HG03159 (cell line): ENCODE measurements around the gene TGFBR3L.
"Not testable (repeated sequence)": the region's sequence is repeated elsewhere in the genome, so short reads cannot be mapped to it uniquely, and the experiment has no call there.

Experiments used
- ATAC-seq: cut with Tn5 transposase; IDR thresholded peaks from one replicate; pipeline ENCODE4 v1.9.1; 2021; ENCODE audit warnings: mild to moderate bottlenecking, moderate library complexity; ENCODE audit not compliant: unreplicated experiment

TGFBR3L gene

GRCh38 chr19:7926727-7927604 is 12.3 kb downstream of the TGFBR3L start:
- ATAC-seq: no peak

GRCh38 chr19:7927605-7928333 is 13.1 kb downstream of the TGFBR3L start:
- no peak for ATAC-seq

GRCh38 chr19:7928334-7928706 is 13.7 kb downstream of the TGFBR3L start:
- ATAC-seq: no peak

- no peak for ATAC-seq
Measured at GRCh38 chr19:7928741-7929701, 14.4 kb downstream of the TGFBR3L start.

GRCh38 chr19:7930030-7930429 is 15.4 kb downstream of the TGFBR3L start:
- not testable (repeated sequence) for ATAC-seq

- no peak for ATAC-seq
Measured at GRCh38 chr19:7930765-7931164, 16.1 kb downstream of the TGFBR3L start.

GRCh38 chr19:7931221-7932061 is 16.8 kb downstream of the TGFBR3L start:
- no peak for ATAC-seq

- no peak for ATAC-seq
Measured at GRCh38 chr19:7932276-7932929, 17.8 kb downstream of the TGFBR3L start.

- no peak for ATAC-seq
Measured at GRCh38 chr19:7932930-7933300, 18.3 kb downstream of the TGFBR3L start.

GRCh38 chr19:7933411-7933810 is 18.8 kb downstream of the TGFBR3L start:
- ATAC-seq: no peak

GRCh38 chr19:7933828-7934725 is 19.4 kb downstream of the TGFBR3L start:
- ATAC-seq: no peak

GRCh38 chr19:7934766-7935165 is 20.1 kb downstream of the TGFBR3L start:
- no peak for ATAC-seq

- no peak for ATAC-seq
Measured at GRCh38 chr19:7940841-7941240, 26.2 kb downstream of the TGFBR3L start.

- ATAC-seq: no peak
Measured at GRCh38 chr19:7941895-7942596, 27.4 kb downstream of the TGFBR3L start.

GRCh38 chr19:7942981-7943443 is 28.4 kb downstream of the TGFBR3L start:
- no peak for ATAC-seq

GRCh38 chr19:7943444-7944176 is 29.0 kb downstream of the TGFBR3L start, which contains the start of gene TIMM44:
TIMM44 (minus strand) TSS chr19:7943666; CDS start chr19:7943651, 15 bp downstream.
- ATAC-seq: peak; percentile 92

GRCh38 chr19:7944177-7944761 is 29.6 kb downstream of the TGFBR3L start:
- peak; percentile 36 for ATAC-seq
